ENCODE data around the gene GALNT10. TPM values are rescaled to one million over a fixed set of nuclear protein-coding genes. Genes with fewer than 3 reads are reported as not detected.

GALNT10 gene
- total RNA-seq, 1 donor from 2014 or later = 178 TPM

DNA sequence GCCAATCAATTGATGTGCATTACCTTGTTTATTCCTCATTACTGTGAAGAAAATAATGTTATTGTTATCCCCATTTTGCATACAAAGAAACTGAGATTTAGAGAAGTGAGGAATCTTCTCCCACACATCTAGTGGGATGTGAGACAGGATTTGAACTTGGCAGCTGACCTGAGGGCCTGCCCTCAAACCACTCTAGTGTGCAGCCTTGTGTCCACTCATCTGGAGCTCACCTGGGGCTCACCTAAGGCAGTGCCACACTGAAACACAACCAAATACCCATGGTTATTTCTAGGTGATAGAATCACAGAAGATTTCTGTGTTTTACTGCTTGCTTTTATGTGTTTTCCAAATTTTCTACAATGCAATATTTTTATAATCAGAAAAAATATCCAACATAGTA, 160.6 kb downstream of the GALNT10 start:
- H3K4me3 Mint-ChIP-seq (ENCODE audit: unreplicated experiment) = no peak overlapping the region
- no peaks in the 10 kb centered on the region for H3K9me3 Mint-ChIP-seq (ENCODE audit: unreplicated experiment)
- TF ChIP-seq, protein P1, sequence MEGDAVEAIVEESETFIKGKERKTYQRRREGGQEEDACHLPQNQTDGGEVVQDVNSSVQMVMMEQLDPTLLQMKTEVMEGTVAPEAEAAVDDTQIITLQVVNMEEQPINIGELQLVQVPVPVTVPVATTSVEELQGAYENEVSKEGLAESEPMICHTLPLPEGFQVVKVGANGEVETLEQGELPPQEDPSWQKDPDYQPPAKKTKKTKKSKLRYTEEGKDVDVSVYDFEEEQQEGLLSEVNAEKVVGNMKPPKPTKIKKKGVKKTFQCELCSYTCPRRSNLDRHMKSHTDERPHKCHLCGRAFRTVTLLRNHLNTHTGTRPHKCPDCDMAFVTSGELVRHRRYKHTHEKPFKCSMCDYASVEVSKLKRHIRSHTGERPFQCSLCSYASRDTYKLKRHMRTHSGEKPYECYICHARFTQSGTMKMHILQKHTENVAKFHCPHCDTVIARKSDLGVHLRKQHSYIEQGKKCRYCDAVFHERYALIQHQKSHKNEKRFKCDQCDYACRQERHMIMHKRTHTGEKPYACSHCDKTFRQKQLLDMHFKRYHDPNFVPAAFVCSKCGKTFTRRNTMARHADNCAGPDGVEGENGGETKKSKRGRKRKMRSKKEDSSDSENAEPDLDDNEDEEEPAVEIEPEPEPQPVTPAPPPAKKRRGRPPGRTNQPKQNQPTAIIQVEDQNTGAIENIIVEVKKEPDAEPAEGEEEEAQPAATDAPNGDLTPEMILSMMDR (IDR thresholded peaks at IDR 0.05) = no peak
- no peaks in the 10 kb centered on the region for H3K27me3 Mint-ChIP-seq (ENCODE audit: unreplicated experiment)
- peaks cover 37% of the 10 kb centered on the region for H3K4me1 Mint-ChIP-seq (ENCODE audit: unreplicated experiment)
- DNase-seq (ENCODE audit: extremely low spot score, unreplicated experiment) = no peak
- H3K36me3 Mint-ChIP-seq (ENCODE audit: unreplicated experiment) = peaks cover 3% of the 10 kb centered on the region
- no peak overlapping the region for H3K27ac Mint-ChIP-seq (ENCODE audit: unreplicated experiment)

- Mint-ChIP-seq H3K4me1 (ENCODE audit: unreplicated experiment) (peaks cover 42% of the 10 kb centered on the region), H3K27me3 (ENCODE audit: unreplicated experiment) (no peaks in the 10 kb centered on the region), H3K36me3 (ENCODE audit: unreplicated experiment) (peaks cover 3% of the 10 kb centered on the region), H3K4me3 (ENCODE audit: unreplicated experiment) (no peak overlapping the region), H3K9me3 (ENCODE audit: unreplicated experiment) (no peaks in the 10 kb centered on the region), H3K27ac (ENCODE audit: unreplicated experiment) (no peak overlapping the region)
- DNase-seq (ENCODE audit: extremely low spot score, unreplicated experiment) = no peak
- TF ChIP-seq, protein P1 (IDR thresholded peaks at IDR 0.05) = no peak
Observed at GRCh38 chr5:154351566-154351965, 161.0 kb downstream of the GALNT10 start.

DNA sequence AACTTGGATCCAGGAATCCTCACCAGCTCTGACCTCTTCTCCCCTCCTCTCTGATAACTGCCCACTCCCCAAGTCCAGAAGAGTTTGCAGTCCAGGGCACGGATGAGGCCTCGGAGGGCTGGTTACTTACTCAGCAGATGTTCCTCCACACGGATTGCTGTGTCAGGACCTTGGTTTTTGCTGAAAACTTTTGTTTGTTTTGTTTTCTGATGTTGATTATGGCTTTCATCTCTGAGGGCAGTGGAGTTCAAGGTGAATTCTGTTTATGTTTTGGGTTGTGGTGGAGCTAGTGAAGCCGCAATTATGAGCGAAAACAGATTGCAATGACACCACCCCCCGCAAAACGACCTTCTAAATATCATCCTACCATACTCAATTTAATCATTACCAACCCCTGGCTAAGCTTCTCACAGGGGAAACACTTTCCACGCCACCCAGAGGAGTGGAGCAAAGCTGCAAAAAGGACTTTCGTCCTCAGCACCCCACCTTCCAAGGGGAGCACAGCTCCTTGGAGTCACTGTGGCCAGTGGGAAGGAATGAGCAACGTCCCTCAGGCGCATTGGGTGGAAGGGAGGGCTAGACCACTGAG, 162.5 kb downstream of the GALNT10 start:
- Mint-ChIP-seq H3K27me3 (ENCODE audit: unreplicated experiment) (no peaks in the 10 kb centered on the region), H3K9me3 (ENCODE audit: unreplicated experiment) (no peaks in the 10 kb centered on the region), H3K4me1 (ENCODE audit: unreplicated experiment) (peaks cover 56% of the 10 kb centered on the region), H3K4me3 (ENCODE audit: unreplicated experiment) (no peak overlapping the region), H3K36me3 (ENCODE audit: unreplicated experiment) (peaks cover 3% of the 10 kb centered on the region), H3K27ac (ENCODE audit: unreplicated experiment) (peak overlapping the region; percentile 64)
- TF ChIP-seq, protein P1 (IDR thresholded peaks at IDR 0.05) = no peak
- no peak for DNase-seq (ENCODE audit: extremely low spot score, unreplicated experiment)

GRCh38 chr5:154355129-154355611, 164.6 kb downstream of the GALNT10 start:
- H3K9me3 Mint-ChIP-seq (ENCODE audit: unreplicated experiment) = no peaks in the 10 kb centered on the region
- TF ChIP-seq, protein P1 (IDR thresholded peaks at IDR 0.05) = no peak
- H3K4me1 Mint-ChIP-seq (ENCODE audit: unreplicated experiment) = peaks cover 73% of the 10 kb centered on the region
- no peaks in the 10 kb centered on the region for H3K27me3 Mint-ChIP-seq (ENCODE audit: unreplicated experiment)
- no peak overlapping the region for H3K4me3 Mint-ChIP-seq (ENCODE audit: unreplicated experiment)
- H3K36me3 Mint-ChIP-seq (ENCODE audit: unreplicated experiment) = peaks cover 3% of the 10 kb centered on the region
- H3K27ac Mint-ChIP-seq (ENCODE audit: unreplicated experiment) = peak overlapping the region; percentile 91
- no peak for DNase-seq (ENCODE audit: extremely low spot score, unreplicated experiment)

GRCh38 chr5:154356020-154356655, 165.6 kb downstream of the GALNT10 start:
- DNase-seq (ENCODE audit: extremely low spot score, unreplicated experiment) = no peak
- Mint-ChIP-seq H3K36me3 (ENCODE audit: unreplicated experiment) (peaks cover 3% of the 10 kb centered on the region), H3K27ac (ENCODE audit: unreplicated experiment) (peak overlapping the region; percentile 91), H3K27me3 (ENCODE audit: unreplicated experiment) (no peaks in the 10 kb centered on the region), H3K9me3 (ENCODE audit: unreplicated experiment) (no peaks in the 10 kb centered on the region), H3K4me3 (ENCODE audit: unreplicated experiment) (no peak overlapping the region), H3K4me1 (ENCODE audit: unreplicated experiment) (peaks cover 82% of the 10 kb centered on the region)
- TF ChIP-seq, protein P1 (IDR thresholded peaks at IDR 0.05) = no peak
